ENCODE data around the gene MYCN.

Gene MYCN

GRCh38 chr2:15992457-15993231 is 52.3 kb downstream of the MYCN start:
- DNase-seq (ENCODE audit: extremely low read depth, low read depth) = no peak
- no peak overlapping the region for H3K4me3 ChIP-seq (replicated peaks; ENCODE audit: low read depth, low read length)
- no peak for TF ChIP-seq CTCF (IDR thresholded peaks at IDR 0.05; ENCODE audit: low read depth, low read length, missing control alignments)

GRCh38 chr2:15993232-15993610 is 52.9 kb downstream of the MYCN start:
- no peak overlapping the region for H3K4me3 ChIP-seq (replicated peaks; ENCODE audit: low read depth, low read length)
- DNase-seq (ENCODE audit: extremely low read depth, low read depth) = no peak
- TF ChIP-seq CTCF (IDR thresholded peaks at IDR 0.05; ENCODE audit: low read depth, low read length, missing control alignments) = no peak

GRCh38 chr2:15993666-15994065 is 53.3 kb downstream of the MYCN start:
- DNase-seq (ENCODE audit: extremely low read depth, low read depth) = no peak
- no peak overlapping the region for H3K4me3 ChIP-seq (replicated peaks; ENCODE audit: low read depth, low read length)
- TF ChIP-seq CTCF (IDR thresholded peaks at IDR 0.05; ENCODE audit: low read depth, low read length, missing control alignments) = no peak

GRCh38 chr2:15995603-15996002 is 55.3 kb downstream of the MYCN start:
- DNase-seq (ENCODE audit: extremely low read depth, low read depth) = no peak
- H3K4me3 ChIP-seq (replicated peaks; ENCODE audit: low read depth, low read length) = no peak overlapping the region
- TF ChIP-seq CTCF (IDR thresholded peaks at IDR 0.05; ENCODE audit: low read depth, low read length, missing control alignments) = no peak

Data from HFF-Myc (cell line).